C4-2B (cell line): ENCODE data around the gene ZNF532.

Experiments used
- H3K27ac ChIP-seq: fragments of 450-650 bp; 2 replicates; pipeline ENCODE4 v1.5.1; 2017
- CTCF ChIP-seq: fragments of 450-650 bp; conservative IDR thresholded peaks from 2 replicates; pipeline ENCODE4 v1.5.1; 2017; ENCODE audit warnings: mild to moderate bottlenecking
- ZFX ChIP-seq: fragments of 450-650 bp; IDR thresholded peaks from 2 replicates; pipeline ENCODE4 v1.6.1; 2017

ZNF532 gene

GRCh38 chr18:58867281-58867961 is 2.7 kb downstream of the ZNF532 start:
- TF ChIP-seq ZFX (no peak), CTCF (no peak)
- H3K27ac ChIP-seq = peak overlapping the region; percentile 2; the same call in 1 of the 2 replicates

GRCh38 chr18:58868440-58868839 is 3.8 kb downstream of the ZNF532 start:
- no peak overlapping the region for H3K27ac ChIP-seq
- TF ChIP-seq CTCF (no peak), ZFX (no peak)

- H3K27ac ChIP-seq = no peak overlapping the region
Observed at GRCh38 chr18:58870130-58870529, 5.5 kb downstream of the ZNF532 start.

GRCh38 chr18:58870621-58871020 is 5.9 kb downstream of the ZNF532 start:
- H3K27ac ChIP-seq = no peak overlapping the region
- TF ChIP-seq ZFX (no peak), CTCF (no peak)

More at GRCh38 chr18:58870130-58870529, 5.5 kb downstream of the ZNF532 start:
- TF ChIP-seq ZFX (no peak), CTCF (no peak)

GRCh38 chr18:58871514-58872420 is 7.1 kb downstream of the ZNF532 start:
- H3K27ac ChIP-seq = no peak overlapping the region
- TF ChIP-seq CTCF = no peak
- TF ChIP-seq ZFX = no peak

- H3K27ac ChIP-seq = no peak overlapping the region
- TF ChIP-seq CTCF = no peak
- TF ChIP-seq ZFX = no peak
Observed at GRCh38 chr18:58878640-58879039, 14.0 kb downstream of the ZNF532 start.

- H3K27ac ChIP-seq = no peak overlapping the region
- TF ChIP-seq ZFX (no peak), CTCF (no peak)
Observed at GRCh38 chr18:58881477-58881876, 16.8 kb downstream of the ZNF532 start.
